Measurements from ENCODE around the gene PITPNM3.

The PITPNM3 gene

GRCh38 chr17:6551869-6552531 lies 4.4 kb downstream of the PITPNM3 start:
- no peak for DNase-seq (ENCODE audit: low spot score)

GRCh38 chr17:6551356-6551755 lies 5.0 kb downstream of the PITPNM3 start:
- no peak for DNase-seq (ENCODE audit: low spot score)

- DNase-seq (ENCODE audit: low spot score): peak; percentile 56
Observed at GRCh38 chr17:6549384-6550036, 6.8 kb downstream of the PITPNM3 start.

- no peak for DNase-seq (ENCODE audit: low spot score)
Observed at GRCh38 chr17:6548578-6549330, 7.6 kb downstream of the PITPNM3 start.

- DNase-seq (ENCODE audit: low spot score): no peak
Observed at GRCh38 chr17:6548034-6548433, 8.3 kb downstream of the PITPNM3 start.

GRCh38 chr17:6547336-6547735 lies 9.0 kb downstream of the PITPNM3 start:
- DNase-seq (ENCODE audit: low spot score): no peak

- DNase-seq (ENCODE audit: low spot score): no peak
Observed at GRCh38 chr17:6546069-6546718, 10.2 kb downstream of the PITPNM3 start.

GRCh38 chr17:6545291-6545690 lies 11.1 kb downstream of the PITPNM3 start:
- no peak for DNase-seq (ENCODE audit: low spot score)

GRCh38 chr17:6544011-6544370 lies 12.4 kb downstream of the PITPNM3 start:
- DNase-seq (ENCODE audit: low spot score): no peak

GRCh38 chr17:6543079-6544010 lies 13.0 kb downstream of the PITPNM3 start:
- DNase-seq (ENCODE audit: low spot score): no peak

- DNase-seq (ENCODE audit: low spot score): no peak
Observed at GRCh38 chr17:6542577-6542976, 13.8 kb downstream of the PITPNM3 start.

- DNase-seq (ENCODE audit: low spot score): no peak
Observed at GRCh38 chr17:6541886-6542285, 14.5 kb downstream of the PITPNM3 start.

GRCh38 chr17:6539871-6540270 lies 16.5 kb downstream of the PITPNM3 start:
- DNase-seq (ENCODE audit: low spot score): no peak

- DNase-seq (ENCODE audit: low spot score): no peak
Observed at GRCh38 chr17:6536566-6537065, 19.7 kb downstream of the PITPNM3 start.

GRCh38 chr17:6536053-6536452 lies 20.3 kb downstream of the PITPNM3 start:
- DNase-seq (ENCODE audit: low spot score): no peak

GRCh38 chr17:6534846-6535514 lies 21.4 kb downstream of the PITPNM3 start:
- no peak for DNase-seq (ENCODE audit: low spot score)

- DNase-seq (ENCODE audit: low spot score): no peak
Observed at GRCh38 chr17:6532441-6532885, 23.9 kb downstream of the PITPNM3 start.

- DNase-seq (ENCODE audit: low spot score): no peak
Observed at GRCh38 chr17:6531575-6531974, 24.8 kb downstream of the PITPNM3 start.

- no peak for DNase-seq (ENCODE audit: low spot score)
Observed at GRCh38 chr17:6530324-6530920, 25.9 kb downstream of the PITPNM3 start.

GRCh38 chr17:6528557-6528956 lies 27.8 kb downstream of the PITPNM3 start:
- peak; percentile 29 for DNase-seq (ENCODE audit: low spot score)
